Ishikawa (cell line): ENCODE data around the gene CD74.

ENCODE experiments used
- CEBPB ChIP-seq: IDR thresholded peaks from 2 replicates; pipeline ENCODE4 v1.6.1; 2012
- CREB1 ChIP-seq: IDR thresholded peaks from 2 replicates; pipeline ENCODE4 v1.6.1; 2012; ENCODE audit warnings: low read depth
- EGR1 ChIP-seq: IDR thresholded peaks from 2 replicates; pipeline ENCODE4 v1.6.1; 2012
- EP300 ChIP-seq: IDR thresholded peaks from 2 replicates; pipeline ENCODE4 v1.6.1; 2012; ENCODE audit warnings: borderline replicate concordance
- FOXM1 ChIP-seq: IDR thresholded peaks from 2 replicates; pipeline ENCODE4 v1.6.1; 2012; ENCODE audit warnings: low read depth, borderline replicate concordance
- MAX ChIP-seq: IDR thresholded peaks from 2 replicates; pipeline ENCODE4 v1.6.1; 2012
- NFIC ChIP-seq: IDR thresholded peaks from 2 replicates; pipeline ENCODE4 v1.6.1; 2012
- RAD21 ChIP-seq: IDR thresholded peaks from 2 replicates; pipeline ENCODE4 v1.6.1; 2012; ENCODE audit warnings: low read depth
- TAF1 ChIP-seq: IDR thresholded peaks from 2 replicates; pipeline ENCODE4 v1.6.1; 2012; ENCODE audit warnings: low read depth, mild to moderate bottlenecking
- TCF12 ChIP-seq: IDR thresholded peaks from 2 replicates; pipeline ENCODE4 v1.6.1; 2012; ENCODE audit warnings: low read depth
- TEAD4 ChIP-seq: IDR thresholded peaks from 2 replicates; pipeline ENCODE4 v1.6.1; 2012
- USF1 ChIP-seq: IDR thresholded peaks from 2 replicates; pipeline ENCODE4 v1.6.1; 2012
- YY1 ChIP-seq: IDR thresholded peaks from 2 replicates; pipeline ENCODE4 v1.6.1; 2012; ENCODE audit warnings: low read depth
- ZBTB7A ChIP-seq: IDR thresholded peaks from 2 replicates; pipeline ENCODE4 v1.6.1; 2012; ENCODE audit warnings: low read depth
- TF ChIP-seq, protein P1 (sequence below): IDR thresholded peaks from 2 replicates; pipeline ENCODE4 v1.6.1; 2012; ENCODE audit warnings: low read depth, mild to moderate bottlenecking

CD74 gene

DNA sequence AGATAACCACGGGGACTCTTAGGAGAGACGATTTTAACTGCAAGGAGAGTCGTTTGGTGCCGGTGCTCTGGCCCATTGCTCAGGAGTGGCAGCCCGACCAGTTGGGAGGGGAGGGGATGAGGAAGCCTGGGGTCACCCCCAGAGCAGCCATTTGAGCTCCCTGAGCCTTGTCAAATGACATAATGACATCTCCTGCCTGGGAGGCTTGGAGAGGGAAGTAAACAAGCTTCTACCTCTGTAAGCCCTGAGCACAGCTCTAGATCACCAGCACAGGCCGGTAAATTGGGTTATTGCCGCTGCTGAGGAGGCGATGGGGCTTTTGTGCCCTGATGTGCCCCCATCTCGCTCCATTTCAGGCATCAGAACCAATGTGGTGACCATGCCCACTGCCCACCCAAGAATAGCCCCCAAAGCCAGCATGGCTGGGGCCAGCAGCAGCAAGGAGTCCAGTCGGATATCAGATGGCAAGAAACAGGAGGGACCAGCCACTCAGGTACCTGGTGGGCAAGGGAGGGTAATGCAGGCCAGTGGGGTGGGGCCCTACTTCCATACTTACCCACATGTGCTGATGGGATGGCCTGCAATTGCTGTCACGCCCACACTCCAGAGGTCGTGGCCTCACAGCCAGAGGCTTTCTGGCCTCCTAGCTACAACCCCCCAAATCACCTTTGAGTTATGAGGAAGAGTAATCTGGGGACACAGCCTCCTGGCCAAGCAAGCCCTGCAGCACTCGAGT, 23.0 kb downstream of the CD74 start:
- no peak for TF ChIP-seq TCF12
- TF ChIP-seq FOXM1: no peak
- no peak for TF ChIP-seq TEAD4
- TF ChIP-seq CEBPB: no peak
- TF ChIP-seq USF1: no peak
- TF ChIP-seq EGR1: no peak
- TF ChIP-seq NFIC: no peak
- TF ChIP-seq MAX: no peak
- no peak for TF ChIP-seq EP300
- no peak for TF ChIP-seq YY1

DNA sequence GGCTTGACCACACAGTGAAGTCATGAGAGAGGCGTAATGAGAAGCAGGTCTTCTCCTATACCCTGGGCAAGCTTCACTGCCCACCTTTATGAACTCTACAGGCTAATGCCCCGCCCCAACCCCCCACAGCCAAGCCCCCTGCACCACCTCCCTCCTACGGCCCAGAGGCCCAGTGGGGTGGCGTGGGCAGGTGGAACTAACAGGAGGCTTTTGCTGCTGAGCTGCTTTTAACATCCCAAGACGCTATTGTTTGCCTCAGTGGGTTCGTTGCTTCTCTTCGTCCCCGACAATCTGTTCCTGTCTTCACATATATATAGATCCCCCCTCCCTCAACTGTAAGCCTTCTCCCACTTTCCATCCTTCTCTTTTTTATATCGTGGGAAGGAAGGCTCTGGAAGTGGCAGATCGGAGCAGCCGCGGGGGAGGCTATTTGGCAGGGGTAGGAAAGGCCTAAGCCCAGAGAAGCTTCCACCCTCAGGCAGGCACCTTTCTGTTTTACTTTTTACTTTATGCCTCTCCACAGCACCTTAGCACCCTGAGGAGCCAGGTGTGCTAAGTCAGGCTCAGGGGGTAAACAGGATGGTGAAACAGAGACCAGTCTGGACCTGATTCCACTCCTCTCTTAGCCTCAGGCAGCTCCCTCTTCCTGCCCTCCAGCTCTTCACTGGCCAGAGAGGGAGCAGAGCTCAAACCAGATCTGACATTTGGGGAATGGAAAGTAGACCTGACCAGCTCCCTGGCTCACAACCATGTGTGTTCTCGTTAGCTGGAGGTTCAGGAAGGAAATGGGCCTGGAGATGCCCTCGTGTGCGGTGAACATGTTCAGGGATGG, 26.5 kb downstream of the CD74 start:
- TF ChIP-seq EP300 (no peak), TAF1 (no peak), TCF12 (no peak), EGR1 (no peak), USF1 (no peak), CREB1 (no peak), TEAD4 (no peak), MAX (no peak), CEBPB (no peak), RAD21 (no peak), NFIC (no peak), FOXM1 (no peak)
- TF ChIP-seq, protein P1, sequence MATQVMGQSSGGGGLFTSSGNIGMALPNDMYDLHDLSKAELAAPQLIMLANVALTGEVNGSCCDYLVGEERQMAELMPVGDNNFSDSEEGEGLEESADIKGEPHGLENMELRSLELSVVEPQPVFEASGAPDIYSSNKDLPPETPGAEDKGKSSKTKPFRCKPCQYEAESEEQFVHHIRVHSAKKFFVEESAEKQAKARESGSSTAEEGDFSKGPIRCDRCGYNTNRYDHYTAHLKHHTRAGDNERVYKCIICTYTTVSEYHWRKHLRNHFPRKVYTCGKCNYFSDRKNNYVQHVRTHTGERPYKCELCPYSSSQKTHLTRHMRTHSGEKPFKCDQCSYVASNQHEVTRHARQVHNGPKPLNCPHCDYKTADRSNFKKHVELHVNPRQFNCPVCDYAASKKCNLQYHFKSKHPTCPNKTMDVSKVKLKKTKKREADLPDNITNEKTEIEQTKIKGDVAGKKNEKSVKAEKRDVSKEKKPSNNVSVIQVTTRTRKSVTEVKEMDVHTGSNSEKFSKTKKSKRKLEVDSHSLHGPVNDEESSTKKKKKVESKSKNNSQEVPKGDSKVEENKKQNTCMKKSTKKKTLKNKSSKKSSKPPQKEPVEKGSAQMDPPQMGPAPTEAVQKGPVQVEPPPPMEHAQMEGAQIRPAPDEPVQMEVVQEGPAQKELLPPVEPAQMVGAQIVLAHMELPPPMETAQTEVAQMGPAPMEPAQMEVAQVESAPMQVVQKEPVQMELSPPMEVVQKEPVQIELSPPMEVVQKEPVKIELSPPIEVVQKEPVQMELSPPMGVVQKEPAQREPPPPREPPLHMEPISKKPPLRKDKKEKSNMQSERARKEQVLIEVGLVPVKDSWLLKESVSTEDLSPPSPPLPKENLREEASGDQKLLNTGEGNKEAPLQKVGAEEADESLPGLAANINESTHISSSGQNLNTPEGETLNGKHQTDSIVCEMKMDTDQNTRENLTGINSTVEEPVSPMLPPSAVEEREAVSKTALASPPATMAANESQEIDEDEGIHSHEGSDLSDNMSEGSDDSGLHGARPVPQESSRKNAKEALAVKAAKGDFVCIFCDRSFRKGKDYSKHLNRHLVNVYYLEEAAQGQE: no peak

DNA sequence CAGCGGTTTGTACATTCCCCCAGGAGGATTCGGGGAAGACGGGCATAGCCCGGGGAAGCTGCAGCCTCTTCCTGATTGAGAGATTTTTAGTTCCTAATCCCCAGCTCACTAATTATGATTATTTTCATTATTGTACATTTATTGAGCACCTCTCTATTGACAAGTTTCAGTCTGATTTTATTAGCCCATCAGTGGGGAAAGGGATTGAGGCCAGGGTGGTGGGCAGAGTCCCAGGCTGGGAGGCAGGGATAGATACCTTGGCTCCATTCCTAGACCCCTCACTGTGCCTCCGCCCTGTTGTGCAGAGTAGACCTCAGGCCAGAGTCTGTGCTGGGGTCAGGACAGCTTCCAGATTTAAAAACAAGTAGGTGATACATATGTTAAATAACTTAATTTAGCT, 28.0 kb downstream of the CD74 start:
- TF ChIP-seq TEAD4: no peak
- no peak for TF ChIP-seq CEBPB
- TF ChIP-seq EGR1: no peak
- TF ChIP-seq YY1: no peak
- TF ChIP-seq USF1: no peak
- TF ChIP-seq TCF12: no peak
- TF ChIP-seq EP300: no peak
- no peak for TF ChIP-seq TAF1
- TF ChIP-seq MAX: no peak
- TF ChIP-seq RAD21: no peak
- no peak for TF ChIP-seq CREB1
- TF ChIP-seq NFIC: no peak
- TF ChIP-seq ZBTB7A: no peak

DNA sequence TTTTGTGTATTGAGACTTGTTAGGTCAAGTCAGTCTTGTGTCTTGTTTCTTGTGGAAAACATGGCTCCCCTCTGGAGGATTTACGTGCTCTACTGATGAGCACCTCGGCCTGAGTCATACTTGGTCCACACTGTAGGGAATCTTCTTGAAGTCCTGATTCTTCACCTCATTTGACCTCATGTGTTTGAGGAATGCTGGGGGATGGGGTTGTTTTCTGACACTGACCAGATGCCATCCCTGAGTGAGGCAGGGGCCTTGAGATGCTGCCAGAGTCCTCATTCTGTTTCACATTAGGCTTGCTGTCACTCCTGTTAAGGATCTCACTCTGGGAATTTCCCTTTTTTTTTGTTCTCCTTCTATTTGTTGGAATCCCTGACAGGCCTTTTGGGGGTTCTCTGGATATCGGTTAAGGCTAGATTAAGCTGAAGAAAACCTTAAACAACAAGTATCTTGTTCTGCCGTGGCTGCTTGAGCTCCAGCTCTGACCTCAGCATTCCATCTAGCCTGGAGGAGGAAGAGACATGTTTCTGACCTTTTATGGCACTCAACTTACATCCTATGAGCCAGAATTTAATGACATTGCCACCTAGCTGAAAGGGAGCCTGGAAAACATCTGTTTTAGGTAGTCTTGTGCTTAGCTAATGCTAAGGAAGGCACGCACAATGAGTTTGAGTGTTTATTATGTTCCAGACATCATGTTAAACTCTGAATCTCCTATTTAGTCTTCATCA, 34.6 kb downstream of the CD74 start:
- no peak for TF ChIP-seq NFIC
- TF ChIP-seq TCF12: no peak
- no peak for TF ChIP-seq CEBPB
- no peak for TF ChIP-seq FOXM1
- TF ChIP-seq TAF1: no peak
- no peak for TF ChIP-seq TEAD4
- no peak for TF ChIP-seq ZBTB7A
- TF ChIP-seq EP300: no peak

DNA sequence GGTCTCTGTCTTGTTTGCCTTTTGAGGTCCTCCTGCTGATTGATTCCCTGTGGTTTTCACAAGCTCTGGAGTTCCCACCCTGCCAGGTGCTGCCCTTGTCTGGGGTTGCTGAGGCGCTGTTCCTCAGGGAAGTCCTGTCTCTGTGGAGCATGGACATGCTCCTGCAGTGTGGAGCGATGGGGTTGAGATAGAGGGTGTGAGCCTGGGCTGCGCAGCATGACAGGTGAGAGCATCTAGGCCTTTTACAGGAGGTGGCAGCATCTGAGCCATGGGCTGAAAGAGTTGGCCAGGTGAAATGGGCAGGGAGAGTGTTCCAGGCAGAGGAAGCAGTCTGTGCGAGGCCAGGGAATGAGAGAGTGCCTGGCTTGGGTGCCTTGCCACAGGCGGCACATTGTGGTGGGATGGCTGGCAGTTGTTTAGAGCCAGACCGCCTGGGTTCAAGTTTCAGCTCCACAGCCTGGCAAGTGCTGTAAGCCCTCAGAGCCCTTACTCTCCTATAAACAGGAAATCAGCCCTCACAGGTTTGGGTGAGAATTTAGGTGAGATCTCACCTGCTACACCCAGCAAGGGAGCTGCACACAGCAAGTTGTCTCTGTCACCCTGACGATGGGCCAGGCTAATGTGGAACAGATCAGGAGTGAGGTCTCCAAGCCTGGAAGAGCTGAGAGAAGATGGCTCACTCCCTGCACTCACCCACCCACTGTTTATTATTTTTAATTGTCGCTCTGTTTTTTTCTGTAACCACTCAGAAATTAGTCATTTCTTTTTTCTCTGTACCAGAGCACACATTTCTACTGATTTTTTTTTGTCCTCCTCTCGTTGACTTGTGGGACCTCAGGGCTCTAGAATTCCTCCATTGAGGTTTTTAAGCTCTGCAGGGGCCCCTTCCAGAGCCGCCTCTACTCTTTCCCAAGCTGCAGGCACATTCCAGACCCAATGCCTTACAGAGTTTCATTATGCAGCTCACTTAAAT, 35.6 kb downstream of the CD74 start:
- no peak for TF ChIP-seq TEAD4
- no peak for TF ChIP-seq YY1
- no peak for TF ChIP-seq ZBTB7A
- TF ChIP-seq FOXM1: no peak
- no peak for TF ChIP-seq USF1
- no peak for TF ChIP-seq CEBPB
- no peak for TF ChIP-seq MAX
- TF ChIP-seq, protein P1: no peak
- no peak for TF ChIP-seq EP300
- TF ChIP-seq CREB1: no peak
- no peak for TF ChIP-seq TCF12
- no peak for TF ChIP-seq RAD21
